Small intestine (tissue), 7 donors: ENCODE results near the gene SLC24A5. TPM values are rescaled to one million over a fixed set of nuclear protein-coding genes. Genes with fewer than 3 reads are reported as not detected.

ENCODE experiments used
- DNase-seq, 2 donors: peaks; one replicate each; pipeline versions ENCODE4 v3.0.0 to v3.0.0-alpha.2; 2013
- FAIRE-seq: peaks from 2 replicates; lab custom pipeline; 2012; peaks lifted over from hg19 to GRCh38; lab: Jason Lieb, UNC
- H3K27ac ChIP-seq, 3 donors: one replicate each; pipeline ENCODE4 v1.5.1; 2013; ENCODE audit warnings: low read length in 2 of 3, mild to moderate bottlenecking in 2 of 3, control low read depth in 1 of 3, inconsistent platforms in 1 of 3, low read depth in 1 of 3, moderate library complexity in 1 of 3
- H3K27me3 ChIP-seq, 3 donors: one replicate each; pipeline ENCODE4 v1.6.1; 2013; ENCODE audit warnings: low read length in 3 of 3, inconsistent platforms in 1 of 3; ENCODE audit not compliant: control insufficient read depth in 3 of 3, insufficient read depth in 3 of 3
- H3K36me3 ChIP-seq, 3 donors: one replicate each; pipeline ENCODE4 v1.6.1; 2013; ENCODE audit warnings: low read length in 3 of 3, inconsistent platforms in 1 of 3, low read depth in 1 of 3, mild to moderate bottlenecking in 1 of 3, moderate library complexity in 1 of 3; ENCODE audit not compliant: control insufficient read depth in 3 of 3, insufficient read depth in 2 of 3
- H3K4me1 ChIP-seq, 3 donors: one replicate each; pipeline ENCODE4 v1.6.1; 2013; ENCODE audit warnings: low read length in 2 of 3, inconsistent platforms in 1 of 3, low read depth in 1 of 3, mild to moderate bottlenecking in 1 of 3, moderate library complexity in 1 of 3; ENCODE audit not compliant: control insufficient read depth in 3 of 3, insufficient read depth in 2 of 3
- H3K4me3 ChIP-seq, 3 donors: one replicate each; pipeline ENCODE4 v1.5.1; 2013; ENCODE audit warnings: low read length in 3 of 3, control low read depth in 1 of 3, inconsistent platforms in 1 of 3, low read depth in 1 of 3, mild to moderate bottlenecking in 1 of 3, moderate library complexity in 1 of 3
- H3K9me3 ChIP-seq, 2 donors: one replicate each; pipeline ENCODE4 v1.6.1; 2013; ENCODE audit warnings: low read depth in 1 of 2, low read length in 1 of 2; ENCODE audit not compliant: control insufficient read depth in 2 of 2, insufficient read depth in 1 of 2
- WGBS, 3 donors: extraction: QIAGEN DNeasy Blood & Tissue Kit; methylation state at CpG; one replicate each; pipeline ENCODE4 v1.1.7; 2013; 5-methylcytosine and 5-hydroxymethylcytosine counted together
- polyA plus RNA-seq, 4 donors: library from polyadenylated mRNA; stranded (reverse) in 3 of 4; unstranded in 1 of 4; fragments of 200-250 nt in 3 of 4; fragments of 120-200 nt in 1 of 4; gene quantifications; one replicate each; pipeline versions ENCODE4 v1.2.1 to v1.2.3, GENCODE V29; 2013
- donor health status: healthy with polysubstance abuse.
- donor health status: control.
- donor health status: control.
- donor health status: Bipolar disorder and iron deficiency.
- donor health status: healthy.

The SLC24A5 gene
- polyA plus RNA-seq, 4 donors, result 0.03 TPM; not detected in 3

DNA sequence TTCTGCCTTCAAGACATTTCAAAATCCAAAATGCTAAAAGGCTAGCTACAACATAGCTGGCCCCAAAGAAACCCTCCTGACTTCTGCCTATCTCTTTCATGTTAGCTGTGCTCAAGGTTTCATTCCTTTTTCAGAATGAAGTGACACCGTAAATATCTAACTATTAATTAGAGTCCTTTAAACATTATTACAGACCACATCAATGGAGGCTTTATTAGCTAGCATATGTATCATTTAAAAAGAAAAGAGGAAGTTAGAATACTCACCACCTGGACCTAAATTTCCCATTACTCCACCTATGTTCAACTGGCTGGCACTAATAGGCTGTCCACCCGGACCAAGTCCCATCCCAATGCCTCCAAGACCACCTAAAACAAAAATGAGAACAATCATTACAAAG, 32.7 kb downstream of the SLC24A5 start:
- Histone ChIP-seq H3K27me3 (no peaks in the 10 kb centered on the region), H3K36me3 (no peaks in the 10 kb centered on the region), H3K9me3 (no peaks in the 10 kb centered on the region), H3K4me1 (no peaks in the 10 kb centered on the region), H3K27ac (no peak overlapping the region), H3K4me3 (no peak overlapping the region)
- FAIRE-seq, result no peak
- no peak for DNase-seq
- WGBS, 3 donors, result 90 to 96% (median 95%) methylated on average over 2 of the region's 2 CpGs

DNA sequence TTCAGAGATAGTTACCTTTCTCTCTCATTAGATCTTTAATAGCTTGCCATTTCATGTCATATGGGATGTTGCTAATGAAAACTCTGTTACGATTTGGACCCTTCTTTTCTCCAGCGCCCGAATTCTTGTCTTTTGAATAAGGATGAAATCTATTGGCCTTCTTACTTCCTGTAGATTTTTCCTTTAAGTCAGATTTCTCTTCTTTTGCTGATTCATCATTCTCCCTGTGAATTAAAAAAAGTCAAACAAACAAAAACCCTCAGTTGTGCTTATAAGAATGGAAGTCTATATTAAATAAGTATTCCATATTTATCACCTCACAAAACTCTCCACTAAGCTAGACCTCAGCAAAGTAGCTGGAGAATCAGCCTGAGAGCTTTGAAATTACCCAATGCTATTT, 47.8 kb downstream of the SLC24A5 start:
- no peaks in the 10 kb centered on the region for H3K27me3 ChIP-seq
- H3K9me3 ChIP-seq, result no peaks in the 10 kb centered on the region
- H3K36me3 ChIP-seq, result no peaks in the 10 kb centered on the region
- DNase-seq (no peak), FAIRE-seq (no peak)
- H3K4me1 ChIP-seq, result no peaks in the 10 kb centered on the region
- WGBS, 3 donors, result 61 to 66% (median 65%) methylated on average over 3 of the region's 3 CpGs
- no peak overlapping the region for H3K4me3 ChIP-seq
- no peak overlapping the region for H3K27ac ChIP-seq

DNA sequence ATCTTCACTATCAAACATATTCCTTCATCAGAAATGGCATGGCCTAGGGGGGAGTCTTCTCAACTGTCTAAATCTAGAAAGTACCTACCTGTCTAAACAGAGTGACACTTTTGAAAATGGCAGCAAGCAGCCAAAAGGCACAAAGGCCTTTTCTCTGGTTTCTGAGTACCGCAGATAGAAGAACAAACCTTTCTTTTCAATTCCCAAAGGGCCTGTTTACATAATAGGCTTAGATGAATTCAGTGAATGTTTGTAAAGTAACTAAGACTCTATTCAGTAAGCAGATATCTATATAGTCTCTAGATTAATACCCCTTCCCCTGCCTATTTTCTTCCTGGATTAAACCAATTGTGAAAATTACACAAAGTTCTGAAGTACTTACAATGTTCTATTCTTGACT, 50.2 kb downstream of the SLC24A5 start:
- Histone ChIP-seq H3K4me1 (no peaks in the 10 kb centered on the region), H3K4me3 (no peak overlapping the region), H3K36me3 (no peaks in the 10 kb centered on the region), H3K27me3 (no peaks in the 10 kb centered on the region), H3K9me3 (no peaks in the 10 kb centered on the region), H3K27ac (no peak overlapping the region)
- DNase-seq (no peak), FAIRE-seq (no peak)
- 89 to 97% (median 94%) methylated on average over 1 of the region's 1 CpG for WGBS, 3 donors

DNA sequence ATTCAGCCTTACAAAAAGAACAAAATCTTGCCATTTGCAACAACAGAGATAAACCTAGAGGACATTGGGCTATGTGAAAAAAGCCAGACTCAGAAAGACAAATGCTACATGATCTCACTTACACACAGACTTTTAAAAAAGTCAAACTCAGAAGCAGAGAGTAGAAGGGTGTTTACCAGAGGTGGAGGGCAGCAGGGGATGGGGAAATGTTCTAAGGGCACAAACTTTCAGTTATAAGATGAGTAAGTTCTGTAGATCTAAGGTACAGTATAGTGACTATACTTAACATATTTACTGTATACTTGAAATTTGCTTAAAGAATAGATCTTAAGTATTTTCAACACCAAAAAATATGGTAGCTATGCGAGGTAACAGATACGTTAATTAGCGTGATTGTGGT, 54.3 kb downstream of the SLC24A5 start:
- Histone ChIP-seq H3K4me3 (no peak overlapping the region), H3K27me3 (no peaks in the 10 kb centered on the region), H3K36me3 (no peaks in the 10 kb centered on the region), H3K4me1 (peaks cover 0 to 5% (median 0%) of the 10 kb centered on the region in 3 donors), H3K27ac (no peak overlapping the region), H3K9me3 (no peaks in the 10 kb centered on the region)
- FAIRE-seq (no peak), DNase-seq (no peak)
- WGBS, 3 donors, result 95 to 98% (median 96%) methylated on average over 3 of the region's 3 CpGs

DNA sequence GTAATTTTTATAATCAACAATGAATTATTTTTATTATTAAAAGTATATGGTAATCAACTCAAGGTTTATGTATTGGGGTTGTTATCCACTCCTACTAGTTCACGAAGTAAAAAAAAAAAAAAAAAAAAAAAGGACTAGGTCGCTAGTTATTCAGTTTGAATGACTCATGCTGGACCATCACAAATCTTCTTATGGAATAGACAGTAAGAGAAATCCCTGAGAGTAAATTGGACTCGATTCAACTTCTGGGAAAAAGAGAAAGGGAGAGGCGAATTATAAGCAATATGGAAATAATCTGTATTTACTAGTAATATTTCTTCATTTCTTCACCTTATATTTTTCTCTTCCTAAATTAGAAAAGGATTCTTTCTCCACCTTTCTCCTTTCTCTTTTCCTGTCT, 55.3 kb downstream of the SLC24A5 start:
- no peaks in the 10 kb centered on the region for H3K36me3 ChIP-seq
- 83 to 86% (median 84%) methylated on average over 4 of the region's 4 CpGs for WGBS, 3 donors
- FAIRE-seq, result no peak

DNA sequence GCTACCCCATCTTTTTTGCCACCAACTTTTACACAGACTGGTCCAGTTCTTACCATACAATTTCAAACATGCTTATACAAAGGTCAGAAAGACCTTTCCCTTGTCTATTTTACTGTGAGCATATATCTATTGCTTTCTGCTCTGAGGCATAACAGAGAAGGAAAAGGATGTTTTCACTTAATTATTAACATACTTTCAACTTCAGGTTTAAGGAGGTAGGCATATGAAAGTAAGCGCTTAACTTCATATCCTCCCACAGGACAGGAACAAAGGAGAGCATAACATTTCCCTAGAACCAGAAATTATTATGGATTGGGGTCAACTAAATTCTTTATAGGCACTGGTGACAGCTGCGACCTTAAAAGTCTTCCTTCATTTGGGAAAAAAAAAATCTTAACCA, 56.2 kb downstream of the SLC24A5 start:
- DNase-seq (peak in 1 of 2 donors; percentile 7), FAIRE-seq (no peak)
- Histone ChIP-seq H3K4me3 (peak overlapping the region in 1 of 3 donors; percentile 58), H3K27ac (no peak overlapping the region), H3K27me3 (peaks cover 0 to 3% (median 2%) of the 10 kb centered on the region in 3 donors), H3K9me3 (no peaks in the 10 kb centered on the region), H3K36me3 (no peaks in the 10 kb centered on the region), H3K4me1 (peaks cover 0 to 5% (median 0%) of the 10 kb centered on the region in 3 donors)
- WGBS, 3 donors, result 53 to 70% (median 67%) methylated on average over 2 of the region's 2 CpGs

More for the DNA sequence above, 55.3 kb downstream of the SLC24A5 start:
- peaks cover 0 to 5% (median 0%) of the 10 kb centered on the region in 3 donors for H3K4me1 ChIP-seq
- H3K4me3 ChIP-seq, result no peak overlapping the region
- H3K27me3 ChIP-seq, result peaks cover 0 to under 1% (median under 1%) of the 10 kb centered on the region in 3 donors
- DNase-seq, result no peak
- H3K9me3 ChIP-seq, result no peaks in the 10 kb centered on the region
- H3K27ac ChIP-seq, result no peak overlapping the region

DNA sequence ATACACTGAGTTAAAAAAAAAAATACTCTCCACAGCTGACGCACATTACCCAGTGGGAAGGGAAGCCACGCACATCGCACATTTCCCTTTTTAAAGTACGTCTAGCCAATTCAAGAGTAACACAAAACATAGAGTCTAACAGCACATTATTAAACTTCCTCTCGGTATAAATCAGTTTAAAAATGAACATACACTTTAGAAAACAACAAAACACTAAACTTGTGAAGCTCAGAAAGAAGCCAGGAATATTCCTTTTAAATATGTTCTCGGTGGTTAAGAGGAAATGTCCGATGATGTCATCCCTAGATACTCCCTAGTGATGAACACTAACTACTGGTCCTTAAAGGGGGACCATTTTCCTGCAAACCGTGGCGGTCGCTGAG, 56.6 kb downstream of the SLC24A5 start:
- 4 to 9% (median 6%) methylated on average over 10 of the region's 10 CpGs for WGBS, 3 donors
- no peak for FAIRE-seq
- Histone ChIP-seq H3K27me3 (peaks cover 0 to 3% (median 2%) of the 10 kb centered on the region in 3 donors), H3K4me3 (peak overlapping the region; percentile 58 to 70 (median 61)), H3K27ac (peak overlapping the region in 2 of 3 donors; percentile 62 to 72), H3K9me3 (no peaks in the 10 kb centered on the region), H3K36me3 (no peaks in the 10 kb centered on the region), H3K4me1 (peaks cover 0 to 5% (median 0%) of the 10 kb centered on the region in 3 donors)
- peak; percentile 33 to 80 for DNase-seq

DNA sequence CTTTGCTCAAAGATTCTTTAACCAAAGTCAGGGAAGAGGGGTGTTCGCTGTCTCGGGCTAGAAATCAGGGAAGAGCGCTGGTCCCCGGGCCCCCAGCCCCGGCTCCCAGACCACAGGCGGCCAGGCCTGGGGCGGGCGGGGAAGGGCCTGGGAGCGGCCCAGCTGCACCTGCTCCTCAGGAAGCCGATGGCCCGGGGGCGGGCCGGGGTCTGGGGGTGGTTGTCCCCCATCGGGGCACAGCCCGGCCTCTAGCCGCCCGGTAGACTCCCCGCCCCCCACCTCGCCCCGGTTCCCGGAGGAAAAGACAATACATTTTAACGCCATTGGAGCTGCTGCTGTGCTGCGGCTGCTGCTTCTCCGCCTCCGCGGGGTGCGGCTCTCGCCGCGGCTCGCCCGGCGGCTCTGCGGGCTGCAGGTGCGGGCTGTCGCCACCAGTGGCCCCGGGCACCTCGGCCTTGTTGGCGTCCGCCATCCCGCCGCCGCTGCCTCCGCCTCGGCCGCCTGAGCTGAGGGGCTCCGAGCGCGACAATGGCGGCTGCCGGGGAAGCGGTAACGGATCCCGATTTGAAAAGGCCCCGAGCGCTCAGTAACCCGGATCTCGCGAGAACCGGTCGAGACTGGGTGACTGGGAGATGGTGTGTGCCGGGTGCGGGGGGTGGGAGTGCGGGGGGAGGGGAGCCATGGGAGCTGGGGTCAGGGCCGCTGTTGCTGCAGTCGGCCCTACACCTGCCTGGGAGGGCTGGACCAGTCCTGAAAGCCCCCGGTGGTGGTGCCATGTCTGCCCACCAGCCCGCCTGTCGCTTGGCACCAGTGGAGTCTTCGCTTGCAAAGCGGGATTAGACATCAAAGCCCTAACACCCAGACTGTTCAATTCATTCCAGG, 57.2 kb downstream of the SLC24A5 start, which contains the start of gene MYEF2:
Gene MYEF2 (minus strand): TSS at position 530 of the 882 bp plus-strand sequence. CDS start 58 bp downstream, at position 472.
- Histone ChIP-seq H3K27me3 (peaks cover 0 to 3% (median 2%) of the 10 kb centered on the region in 3 donors), H3K9me3 (no peaks in the 10 kb centered on the region), H3K36me3 (no peaks in the 10 kb centered on the region), H3K27ac (peak within 1 kb of the TSS in 2 of 3 donors; percentile 62 to 72), H3K4me3 (peak within 1 kb of the TSS; percentile 58 to 70 (median 61)), H3K4me1 (peaks cover 0 to 5% (median 0%) of the 10 kb centered on the region in 3 donors)
- peak; percentile 35 to 84 for DNase-seq
- 2 to 3% (median 2%) methylated on average over 69 to 71 of the region's 71 CpGs for WGBS, 3 donors
- no peak for FAIRE-seq
